Measurements from ENCODE around the gene TARP.

Gene TARP

GRCh38 chr7:38294926-38295325, 21.5 kb upstream of the TARP start:
- H3K36me3 ChIP-seq (ENCODE audit: control insufficient read depth, insufficient read depth, low read length), result no peaks in the 10 kb centered on the region
- no peak overlapping the region for H3K4me3 ChIP-seq (ENCODE audit: low read length)
- no peak overlapping the region for H3K9ac ChIP-seq (ENCODE audit: low read length)
- no peaks in the 10 kb centered on the region for H3K4me1 ChIP-seq (ENCODE audit: control insufficient read depth, insufficient read depth, low read length)
- no peaks in the 10 kb centered on the region for H3K9me3 ChIP-seq (ENCODE audit: control insufficient read depth, low read length)
- no peaks in the 10 kb centered on the region for H3K27me3 ChIP-seq (ENCODE audit: control insufficient read depth, insufficient read depth, low read length)

GRCh38 chr7:38292442-38292841, 19.0 kb upstream of the TARP start:
- Histone ChIP-seq H3K4me3 (ENCODE audit: low read length) (no peak overlapping the region), H3K9me3 (ENCODE audit: control insufficient read depth, low read length) (no peaks in the 10 kb centered on the region), H3K9ac (ENCODE audit: low read length) (no peak overlapping the region), H3K36me3 (ENCODE audit: control insufficient read depth, insufficient read depth, low read length) (no peaks in the 10 kb centered on the region), H3K4me1 (ENCODE audit: control insufficient read depth, insufficient read depth, low read length) (no peaks in the 10 kb centered on the region), H3K27me3 (ENCODE audit: control insufficient read depth, insufficient read depth, low read length) (no peaks in the 10 kb centered on the region)

GRCh38 chr7:38291650-38292049, 18.2 kb upstream of the TARP start:
- Histone ChIP-seq H3K4me3 (ENCODE audit: low read length) (no peak overlapping the region), H3K9ac (ENCODE audit: low read length) (no peak overlapping the region), H3K27me3 (ENCODE audit: control insufficient read depth, insufficient read depth, low read length) (no peaks in the 10 kb centered on the region), H3K4me1 (ENCODE audit: control insufficient read depth, insufficient read depth, low read length) (no peaks in the 10 kb centered on the region), H3K9me3 (ENCODE audit: control insufficient read depth, low read length) (no peaks in the 10 kb centered on the region), H3K36me3 (ENCODE audit: control insufficient read depth, insufficient read depth, low read length) (no peaks in the 10 kb centered on the region)

- Histone ChIP-seq H3K36me3 (ENCODE audit: control insufficient read depth, insufficient read depth, low read length) (no peaks in the 10 kb centered on the region), H3K27me3 (ENCODE audit: control insufficient read depth, insufficient read depth, low read length) (no peaks in the 10 kb centered on the region), H3K4me3 (ENCODE audit: low read length) (no peak overlapping the region), H3K9ac (ENCODE audit: low read length) (no peak overlapping the region), H3K9me3 (ENCODE audit: control insufficient read depth, low read length) (no peaks in the 10 kb centered on the region), H3K4me1 (ENCODE audit: control insufficient read depth, insufficient read depth, low read length) (no peaks in the 10 kb centered on the region)
These were observed 17.7 kb upstream of the TARP start for GRCh38 chr7:38291117-38291647.

GRCh38 chr7:38284553-38284952, 11.1 kb upstream of the TARP start:
- H3K9me3 ChIP-seq (ENCODE audit: control insufficient read depth, low read length), result no peaks in the 10 kb centered on the region
- H3K4me1 ChIP-seq (ENCODE audit: control insufficient read depth, insufficient read depth, low read length), result no peaks in the 10 kb centered on the region
- H3K27me3 ChIP-seq (ENCODE audit: control insufficient read depth, insufficient read depth, low read length), result no peaks in the 10 kb centered on the region
- H3K9ac ChIP-seq (ENCODE audit: low read length), result no peak overlapping the region
- no peak overlapping the region for H3K4me3 ChIP-seq (ENCODE audit: low read length)
- H3K36me3 ChIP-seq (ENCODE audit: control insufficient read depth, insufficient read depth, low read length), result no peaks in the 10 kb centered on the region

- Histone ChIP-seq H3K36me3 (ENCODE audit: control insufficient read depth, insufficient read depth, low read length) (no peaks in the 10 kb centered on the region), H3K9ac (ENCODE audit: low read length) (no peak overlapping the region), H3K4me3 (ENCODE audit: low read length) (no peak overlapping the region), H3K4me1 (ENCODE audit: control insufficient read depth, insufficient read depth, low read length) (no peaks in the 10 kb centered on the region), H3K27me3 (ENCODE audit: control insufficient read depth, insufficient read depth, low read length) (no peaks in the 10 kb centered on the region), H3K9me3 (ENCODE audit: control insufficient read depth, low read length) (no peaks in the 10 kb centered on the region)
These were observed 10.4 kb upstream of the TARP start for GRCh38 chr7:38283809-38284208.

GRCh38 chr7:38283107-38283506, 9.7 kb upstream of the TARP start:
- Histone ChIP-seq H3K9ac (ENCODE audit: low read length) (no peak overlapping the region), H3K27me3 (ENCODE audit: control insufficient read depth, insufficient read depth, low read length) (no peaks in the 10 kb centered on the region), H3K4me3 (ENCODE audit: low read length) (no peak overlapping the region), H3K36me3 (ENCODE audit: control insufficient read depth, insufficient read depth, low read length) (no peaks in the 10 kb centered on the region), H3K4me1 (ENCODE audit: control insufficient read depth, insufficient read depth, low read length) (no peaks in the 10 kb centered on the region), H3K9me3 (ENCODE audit: control insufficient read depth, low read length) (no peaks in the 10 kb centered on the region)

GRCh38 chr7:38282081-38282480, 8.6 kb upstream of the TARP start:
- Histone ChIP-seq H3K4me3 (ENCODE audit: low read length) (no peak overlapping the region), H3K9ac (ENCODE audit: low read length) (no peak overlapping the region), H3K4me1 (ENCODE audit: control insufficient read depth, insufficient read depth, low read length) (no peaks in the 10 kb centered on the region), H3K27me3 (ENCODE audit: control insufficient read depth, insufficient read depth, low read length) (no peaks in the 10 kb centered on the region), H3K9me3 (ENCODE audit: control insufficient read depth, low read length) (no peaks in the 10 kb centered on the region), H3K36me3 (ENCODE audit: control insufficient read depth, insufficient read depth, low read length) (no peaks in the 10 kb centered on the region)

GRCh38 chr7:38281266-38281665, 7.8 kb upstream of the TARP start:
- Histone ChIP-seq H3K4me3 (ENCODE audit: low read length) (no peak overlapping the region), H3K9me3 (ENCODE audit: control insufficient read depth, low read length) (no peaks in the 10 kb centered on the region), H3K27me3 (ENCODE audit: control insufficient read depth, insufficient read depth, low read length) (no peaks in the 10 kb centered on the region), H3K36me3 (ENCODE audit: control insufficient read depth, insufficient read depth, low read length) (no peaks in the 10 kb centered on the region), H3K9ac (ENCODE audit: low read length) (no peak overlapping the region), H3K4me1 (ENCODE audit: control insufficient read depth, insufficient read depth, low read length) (no peaks in the 10 kb centered on the region)

- no peaks in the 10 kb centered on the region for H3K36me3 ChIP-seq (ENCODE audit: control insufficient read depth, insufficient read depth, low read length)
- H3K27me3 ChIP-seq (ENCODE audit: control insufficient read depth, insufficient read depth, low read length), result no peaks in the 10 kb centered on the region
- H3K4me1 ChIP-seq (ENCODE audit: control insufficient read depth, insufficient read depth, low read length), result no peaks in the 10 kb centered on the region
- H3K9me3 ChIP-seq (ENCODE audit: control insufficient read depth, low read length), result no peaks in the 10 kb centered on the region
- H3K9ac ChIP-seq (ENCODE audit: low read length), result no peak overlapping the region
- H3K4me3 ChIP-seq (ENCODE audit: low read length), result no peak overlapping the region
These were observed 7.3 kb upstream of the TARP start for GRCh38 chr7:38280707-38281106.

GRCh38 chr7:38280000-38280399, 6.6 kb upstream of the TARP start:
- no peak overlapping the region for H3K9ac ChIP-seq (ENCODE audit: low read length)
- H3K9me3 ChIP-seq (ENCODE audit: control insufficient read depth, low read length), result no peaks in the 10 kb centered on the region
- H3K36me3 ChIP-seq (ENCODE audit: control insufficient read depth, insufficient read depth, low read length), result no peaks in the 10 kb centered on the region
- H3K4me3 ChIP-seq (ENCODE audit: low read length), result no peak overlapping the region
- no peaks in the 10 kb centered on the region for H3K4me1 ChIP-seq (ENCODE audit: control insufficient read depth, insufficient read depth, low read length)
- no peaks in the 10 kb centered on the region for H3K27me3 ChIP-seq (ENCODE audit: control insufficient read depth, insufficient read depth, low read length)

GRCh38 chr7:38276096-38276877, 2.9 kb upstream of the TARP start:
- H3K9ac ChIP-seq (ENCODE audit: low read length), result no peak overlapping the region
- H3K36me3 ChIP-seq (ENCODE audit: control insufficient read depth, insufficient read depth, low read length), result no peaks in the 10 kb centered on the region
- no peaks in the 10 kb centered on the region for H3K4me1 ChIP-seq (ENCODE audit: control insufficient read depth, insufficient read depth, low read length)
- H3K27me3 ChIP-seq (ENCODE audit: control insufficient read depth, insufficient read depth, low read length), result no peaks in the 10 kb centered on the region
- H3K4me3 ChIP-seq (ENCODE audit: low read length), result no peak overlapping the region
- no peaks in the 10 kb centered on the region for H3K9me3 ChIP-seq (ENCODE audit: control insufficient read depth, low read length)

All from mucosa of stomach (tissue), 1 donor.